ENCODE measurements around the gene MXD4. TPM values are rescaled to one million over a fixed set of nuclear protein-coding genes. Genes with fewer than 3 reads are reported as not detected.
A peak's percentile ranks its signal among the peaks of the same experiment; 100 is the strongest.

The MXD4 gene, protein sequence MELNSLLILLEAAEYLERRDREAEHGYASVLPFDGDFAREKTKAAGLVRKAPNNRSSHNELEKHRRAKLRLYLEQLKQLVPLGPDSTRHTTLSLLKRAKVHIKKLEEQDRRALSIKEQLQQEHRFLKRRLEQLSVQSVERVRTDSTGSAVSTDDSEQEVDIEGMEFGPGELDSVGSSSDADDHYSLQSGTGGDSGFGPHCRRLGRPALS
- total RNA-seq, result 4.9 and 5.2 TPM in 2 replicates

GRCh38 chr4:2261853-2262144 is at the start of gene MXD4:
MXD4 (minus strand) TSS chr4:2262109; CDS start chr4:2261980, 129 bp downstream.
- Mint-ChIP-seq H3K27ac (peak within 1 kb of the TSS; percentile 82), H3K27me3 (no peaks in the 10 kb centered on the region), H3K36me3 (ENCODE audit: low read depth) (no peaks in the 10 kb centered on the region), H3K4me1 (no peaks in the 10 kb centered on the region), H3K9me3 (no peaks in the 10 kb centered on the region), H3K4me3 (peak within 1 kb of the TSS; percentile 76)
- intact Hi-C loops (cut with micrococcal nuclease), result loop anchor here (1.0 to 2.0 kb wide), 4 partner anchors 19 to 275 kb away; partner anchors contain the start of genes CFAP99, FAM193A, HAUS3 and POLN
- DNase-seq, result no peak

DNA sequence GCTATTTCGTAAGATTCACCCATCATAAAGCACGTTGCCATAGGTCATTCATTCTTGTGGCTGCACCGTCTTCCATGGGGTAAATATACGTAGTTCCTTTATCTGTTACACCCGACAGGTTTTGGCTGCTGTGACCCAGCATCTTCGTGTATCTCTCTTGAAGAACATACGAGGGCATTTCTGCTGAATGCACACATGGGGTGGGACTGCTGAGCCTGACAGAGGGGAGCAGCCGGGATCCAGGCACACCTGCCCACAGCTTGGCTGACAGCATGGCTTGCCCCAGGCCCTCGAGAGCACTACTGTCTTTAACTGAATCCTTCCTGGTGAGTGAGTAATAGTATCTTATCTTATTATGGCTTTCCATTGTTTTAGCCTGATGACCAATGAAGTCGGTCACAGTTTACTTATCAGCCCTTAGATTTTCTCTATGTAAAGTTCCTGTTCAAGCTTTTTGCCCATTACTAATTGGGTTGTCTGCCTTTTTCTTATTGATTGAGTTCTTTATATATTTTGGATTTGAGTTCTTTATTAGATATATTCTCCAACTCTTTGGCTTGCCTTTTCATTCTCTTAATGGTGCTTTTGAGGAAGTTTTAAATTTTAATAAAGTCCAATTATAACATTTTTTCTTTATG is 45.0 kb upstream of the MXD4 start:
- H3K36me3 Mint-ChIP-seq (ENCODE audit: low read depth), result peaks cover 3% of the 10 kb centered on the region
- intact Hi-C loops (cut with micrococcal nuclease), result no loop called here
- H3K27me3 Mint-ChIP-seq, result peaks cover 8% of the 10 kb centered on the region
- H3K4me3 Mint-ChIP-seq, result no peak overlapping the region
- H3K4me1 Mint-ChIP-seq, result no peaks in the 10 kb centered on the region
- peaks cover 9% of the 10 kb centered on the region for H3K9me3 Mint-ChIP-seq
- H3K27ac Mint-ChIP-seq, result no peak overlapping the region
- no peak for DNase-seq

- intact Hi-C loops (cut with micrococcal nuclease), result no loop called here
- peaks cover 9% of the 10 kb centered on the region for H3K9me3 Mint-ChIP-seq
- DNase-seq, result no peak
- H3K4me1 Mint-ChIP-seq, result no peaks in the 10 kb centered on the region
- peaks cover 3% of the 10 kb centered on the region for H3K36me3 Mint-ChIP-seq (ENCODE audit: low read depth)
- no peak overlapping the region for H3K4me3 Mint-ChIP-seq
- H3K27ac Mint-ChIP-seq, result no peak overlapping the region
- H3K27me3 Mint-ChIP-seq, result peaks cover 8% of the 10 kb centered on the region
Observed at GRCh38 chr4:2305766-2306501, 44.0 kb upstream of the MXD4 start.

DNA sequence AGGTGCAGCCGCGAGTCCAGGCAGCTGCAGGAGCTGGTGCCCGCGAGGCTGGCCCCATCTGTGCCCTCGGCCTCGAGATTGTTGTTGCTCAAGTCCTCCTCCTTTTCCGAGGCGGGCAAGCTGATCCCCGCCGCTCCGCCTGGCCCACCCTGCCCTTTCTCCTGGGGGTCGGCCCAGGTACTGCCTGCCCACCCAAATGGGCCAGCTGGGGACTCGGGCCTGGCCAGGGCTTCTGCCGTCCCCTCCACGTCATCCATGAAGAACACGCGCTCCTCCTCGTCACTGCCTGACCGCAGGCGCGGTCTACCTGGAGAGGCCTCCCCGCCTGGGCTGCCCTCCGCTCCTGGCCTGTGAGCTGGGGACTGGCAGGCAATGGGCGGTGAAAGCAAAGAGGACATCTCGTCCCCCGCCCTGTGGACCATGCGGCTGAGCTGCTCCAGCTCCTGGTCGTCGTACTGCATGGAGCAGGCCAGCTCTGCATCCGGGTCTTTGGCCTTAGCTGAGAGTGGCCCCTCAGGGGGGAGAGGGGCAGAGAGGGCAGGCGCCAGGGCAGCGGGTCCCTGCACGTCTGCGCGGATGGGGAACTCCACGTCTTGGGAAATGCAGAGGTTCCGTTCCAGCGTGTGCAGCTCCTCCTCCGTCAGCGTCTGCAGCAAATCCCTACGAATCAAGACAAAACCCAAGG is 43.1 kb upstream of the MXD4 start:
- DNase-seq, result no peak
- intact Hi-C loops (cut with micrococcal nuclease), result no loop called here
- peaks cover 5% of the 10 kb centered on the region for H3K27me3 Mint-ChIP-seq
- H3K4me3 Mint-ChIP-seq, result no peak overlapping the region
- no peaks in the 10 kb centered on the region for H3K4me1 Mint-ChIP-seq
- peaks cover under 1% of the 10 kb centered on the region for H3K36me3 Mint-ChIP-seq (ENCODE audit: low read depth)
- H3K9me3 Mint-ChIP-seq, result peaks cover 5% of the 10 kb centered on the region
- no peak overlapping the region for H3K27ac Mint-ChIP-seq

DNA sequence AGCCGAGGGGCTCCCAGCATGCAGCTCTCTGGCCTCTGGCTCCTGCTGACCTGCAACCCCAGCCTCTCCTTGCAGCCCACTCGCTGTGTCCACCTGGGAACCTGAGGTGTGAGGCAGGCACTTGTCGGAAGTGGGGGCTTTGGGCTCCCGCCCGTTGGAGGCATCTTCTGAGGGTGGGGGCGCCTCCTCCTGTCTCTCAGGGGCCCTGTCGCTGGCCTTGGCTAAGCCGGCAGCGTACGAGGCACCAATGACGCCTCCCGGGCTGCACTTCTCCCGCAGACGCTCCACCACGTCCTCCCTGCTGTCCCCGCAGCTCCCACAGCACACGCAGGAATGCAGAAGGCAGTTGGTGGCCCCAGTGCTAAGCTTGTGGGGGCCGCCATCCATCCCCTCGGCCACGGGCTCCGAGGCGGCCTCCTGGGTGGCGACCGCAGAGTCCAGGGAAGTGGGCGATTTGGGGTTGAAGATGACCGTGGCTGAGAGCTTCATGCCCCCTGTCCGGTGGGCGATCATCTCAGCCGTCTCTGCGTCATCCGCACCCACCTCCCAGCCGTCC is 42.5 kb upstream of the MXD4 start:
- Mint-ChIP-seq H3K36me3 (ENCODE audit: low read depth) (no peaks in the 10 kb centered on the region), H3K4me1 (peaks cover under 1% of the 10 kb centered on the region), H3K9me3 (peaks cover 5% of the 10 kb centered on the region), H3K4me3 (no peak overlapping the region), H3K27ac (no peak overlapping the region), H3K27me3 (peaks cover 3% of the 10 kb centered on the region)
- intact Hi-C loops (cut with micrococcal nuclease), result no loop called here
- DNase-seq, result no peak

DNA sequence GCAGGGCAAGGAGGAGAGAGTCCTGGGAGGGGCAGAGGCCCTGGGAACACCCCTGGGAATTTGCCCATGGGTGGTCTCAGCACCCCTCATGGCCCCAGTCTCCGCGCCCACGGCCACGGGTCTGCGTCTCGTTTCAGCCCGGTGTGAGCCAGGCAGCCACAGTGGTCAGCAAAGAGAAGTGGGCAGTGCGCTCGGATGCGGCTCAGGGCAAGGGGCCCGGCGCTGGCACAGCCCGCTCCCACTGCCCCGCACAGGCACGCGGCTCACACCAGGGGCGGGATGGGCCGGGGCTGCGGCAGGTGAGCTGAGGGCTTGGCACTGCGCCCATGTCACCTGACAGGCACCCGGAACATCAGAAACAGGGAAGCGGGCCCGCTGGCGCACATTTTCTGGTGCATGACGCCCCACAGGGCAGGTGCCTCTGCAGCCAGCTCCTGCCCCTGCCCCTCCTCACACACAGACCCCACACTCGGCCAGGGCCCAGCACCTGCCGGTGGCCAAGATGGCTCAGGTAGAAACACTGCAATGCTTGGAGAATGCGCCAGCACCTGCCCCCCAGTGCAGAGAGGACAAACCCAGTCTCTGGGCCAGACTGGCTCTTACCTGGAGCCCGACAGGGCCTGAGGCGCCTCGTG is 41.9 kb upstream of the MXD4 start:
- H3K27ac Mint-ChIP-seq, result no peak overlapping the region
- H3K36me3 Mint-ChIP-seq (ENCODE audit: low read depth), result no peaks in the 10 kb centered on the region
- no peak overlapping the region for H3K4me3 Mint-ChIP-seq
- H3K27me3 Mint-ChIP-seq, result no peaks in the 10 kb centered on the region
- H3K9me3 Mint-ChIP-seq, result peaks cover 5% of the 10 kb centered on the region
- intact Hi-C loops (cut with micrococcal nuclease), result no loop called here
- peaks cover 1% of the 10 kb centered on the region for H3K4me1 Mint-ChIP-seq
- no peak for DNase-seq

GRCh38 chr4:2303121-2303685 is 41.3 kb upstream of the MXD4 start:
- intact Hi-C loops (cut with micrococcal nuclease), result no loop called here
- Mint-ChIP-seq H3K36me3 (ENCODE audit: low read depth) (no peaks in the 10 kb centered on the region), H3K27me3 (no peaks in the 10 kb centered on the region), H3K4me3 (no peak overlapping the region), H3K4me1 (peaks cover 1% of the 10 kb centered on the region), H3K27ac (no peak overlapping the region), H3K9me3 (peaks cover 5% of the 10 kb centered on the region)
- no peak for DNase-seq

DNA sequence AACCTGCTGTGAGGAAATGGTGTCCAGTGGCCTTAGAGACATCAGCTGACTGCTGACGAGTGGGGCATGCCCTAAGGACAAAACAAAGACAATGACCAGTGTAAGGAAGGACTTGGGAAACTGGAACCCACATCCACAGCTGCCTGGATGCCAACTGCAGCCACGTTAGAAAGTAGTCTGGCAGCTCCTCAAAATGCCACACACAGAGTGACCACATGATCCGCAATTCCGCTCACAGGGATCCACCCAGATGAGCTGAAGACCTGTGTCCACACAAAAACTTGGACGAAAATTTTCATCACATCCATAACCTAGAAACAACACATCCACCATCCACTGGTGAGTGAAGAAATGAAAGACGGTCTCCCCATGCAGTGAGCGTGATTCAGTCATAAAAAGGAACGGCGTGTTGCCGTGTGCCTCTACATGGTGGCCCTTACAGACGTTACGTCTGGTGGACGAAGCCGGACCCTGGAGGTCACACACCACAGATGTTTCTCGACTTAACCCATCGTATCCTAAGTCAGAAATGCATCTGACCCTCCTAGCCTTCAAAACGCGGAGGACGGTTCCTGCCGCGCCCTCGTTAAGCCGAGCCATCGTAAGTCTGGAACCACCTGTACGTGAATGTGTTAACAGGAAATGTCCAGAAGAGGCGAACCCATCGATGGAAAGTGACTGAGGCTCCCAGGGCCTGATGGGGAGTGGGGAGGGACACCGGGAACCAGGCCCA is 40.6 kb upstream of the MXD4 start:
- H3K27me3 Mint-ChIP-seq, result peaks cover 2% of the 10 kb centered on the region
- peaks cover 2% of the 10 kb centered on the region for H3K4me1 Mint-ChIP-seq
- H3K36me3 Mint-ChIP-seq (ENCODE audit: low read depth), result no peaks in the 10 kb centered on the region
- no peak for DNase-seq
- H3K9me3 Mint-ChIP-seq, result peaks cover 5% of the 10 kb centered on the region
- intact Hi-C loops (cut with micrococcal nuclease), result no loop called here
- no peak overlapping the region for H3K4me3 Mint-ChIP-seq
- H3K27ac Mint-ChIP-seq, result no peak overlapping the region

GRCh38 chr4:2301806-2302205 is 39.9 kb upstream of the MXD4 start:
- peaks cover 3% of the 10 kb centered on the region for H3K4me1 Mint-ChIP-seq
- peaks cover 2% of the 10 kb centered on the region for H3K9me3 Mint-ChIP-seq
- no peak overlapping the region for H3K27ac Mint-ChIP-seq
- DNase-seq, result no peak
- H3K27me3 Mint-ChIP-seq, result peaks cover 4% of the 10 kb centered on the region
- H3K36me3 Mint-ChIP-seq (ENCODE audit: low read depth), result no peaks in the 10 kb centered on the region
- intact Hi-C loops (cut with micrococcal nuclease), result no loop called here
- H3K4me3 Mint-ChIP-seq, result no peak overlapping the region

GRCh38 chr4:2301225-2301642 is 39.3 kb upstream of the MXD4 start:
- Mint-ChIP-seq H3K27ac (no peak overlapping the region), H3K27me3 (peaks cover 4% of the 10 kb centered on the region), H3K36me3 (ENCODE audit: low read depth) (no peaks in the 10 kb centered on the region), H3K4me1 (peaks cover 3% of the 10 kb centered on the region), H3K9me3 (no peaks in the 10 kb centered on the region), H3K4me3 (no peak overlapping the region)
- DNase-seq, result no peak
- intact Hi-C loops (cut with micrococcal nuclease), result no loop called here

- no peak for DNase-seq
- no peak overlapping the region for H3K27ac Mint-ChIP-seq
- intact Hi-C loops (cut with micrococcal nuclease), result no loop called here
Observed at GRCh38 chr4:2300431-2301224, 38.7 kb upstream of the MXD4 start.

DNA sequence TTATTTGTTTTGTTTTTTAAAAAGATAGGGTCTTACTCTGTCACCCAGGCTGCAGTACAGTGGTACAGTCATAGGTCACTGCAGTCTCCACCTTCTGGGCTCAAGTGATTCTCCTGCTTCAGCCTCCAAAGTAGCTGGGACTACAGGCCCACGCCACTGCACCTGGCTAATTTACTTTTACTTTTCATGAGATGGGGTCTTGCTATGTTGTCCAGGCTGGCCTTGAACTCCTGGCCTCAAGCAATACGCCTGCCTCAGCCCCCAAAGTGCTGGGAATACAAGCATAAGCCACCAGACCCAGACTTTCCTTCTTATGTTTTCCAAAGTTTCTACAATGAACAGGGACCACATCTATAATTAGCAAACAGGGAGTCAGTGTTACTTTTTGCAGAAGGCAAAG is 37.9 kb upstream of the MXD4 start:
- no peaks in the 10 kb centered on the region for H3K36me3 Mint-ChIP-seq (ENCODE audit: low read depth)
- intact Hi-C loops (cut with micrococcal nuclease), result no loop called here
- peaks cover 4% of the 10 kb centered on the region for H3K27me3 Mint-ChIP-seq
- peaks cover 7% of the 10 kb centered on the region for H3K4me1 Mint-ChIP-seq
- no peak overlapping the region for H3K4me3 Mint-ChIP-seq
- no peak overlapping the region for H3K27ac Mint-ChIP-seq
- no peak for DNase-seq
- no peaks in the 10 kb centered on the region for H3K9me3 Mint-ChIP-seq

More at GRCh38 chr4:2300431-2301224, 38.7 kb upstream of the MXD4 start:
- Mint-ChIP-seq H3K4me3 (no peak overlapping the region), H3K36me3 (ENCODE audit: low read depth) (no peaks in the 10 kb centered on the region), H3K4me1 (peaks cover 5% of the 10 kb centered on the region), H3K9me3 (no peaks in the 10 kb centered on the region), H3K27me3 (peaks cover 4% of the 10 kb centered on the region)

Data from activated CD4-positive, alpha-beta T cell treated with anti-CD3 and anti-CD28 coated beads, Interleukin-2, amount 10 ng/mL, durations not matched to agents 24 days and 14 days (primary cell).